Measurements from ENCODE around the gene CSNK2A1. TPM values are rescaled to one million over a fixed set of nuclear protein-coding genes. Genes with fewer than 3 reads are reported as not detected.

The CSNK2A1 gene
- total RNA-seq, 3 donors from 2014 or later: 104 to 127 (median 117) TPM

GRCh38 chr20:576156-576555 is 32.6 kb upstream of the CSNK2A1 start:
- Histone ChIP-seq H3K4me3 (no peak overlapping the region), H3K36me3 (ENCODE audit: low read depth) (no peaks in the 10 kb centered on the region), H3K4me1 (ENCODE audit: low read depth) (peaks cover 5% of the 10 kb centered on the region), H3K9me3 (no peaks in the 10 kb centered on the region)
- TF ChIP-seq CTCF (IDR thresholded peaks at IDR 0.05): no peak
- no peak for ATAC-seq
- DNase-seq: no peak
- intact Hi-C loops (cut with DNase I, micrococcal nuclease): no loop called here

- no peaks in the 10 kb centered on the region for H3K9me3 ChIP-seq
- no peak overlapping the region for H3K4me3 ChIP-seq
- intact Hi-C loops (cut with DNase I, micrococcal nuclease): no loop called here
- H3K36me3 ChIP-seq (ENCODE audit: low read depth): no peaks in the 10 kb centered on the region
- peaks cover 5% of the 10 kb centered on the region for H3K4me1 ChIP-seq (ENCODE audit: low read depth)
- ATAC-seq (no peak), DNase-seq (no peak)
- TF ChIP-seq CTCF (IDR thresholded peaks at IDR 0.05): no peak
Measured at GRCh38 chr20:575230-575629, 31.6 kb upstream of the CSNK2A1 start.

- no peaks in the 10 kb centered on the region for H3K36me3 ChIP-seq (ENCODE audit: low read depth)
- ATAC-seq: no peak
- no peak for TF ChIP-seq CTCF (IDR thresholded peaks at IDR 0.05)
- no peak overlapping the region for H3K4me3 ChIP-seq
- intact Hi-C loops (cut with DNase I, micrococcal nuclease): no loop called here
- H3K4me1 ChIP-seq (ENCODE audit: low read depth): peaks cover 5% of the 10 kb centered on the region
- no peaks in the 10 kb centered on the region for H3K9me3 ChIP-seq
- DNase-seq: no peak
Measured at GRCh38 chr20:574297-574942, 30.8 kb upstream of the CSNK2A1 start.

GRCh38 chr20:573414-574296 is 30.1 kb upstream of the CSNK2A1 start:
- intact Hi-C loops (cut with DNase I, micrococcal nuclease): no loop called here
- no peak overlapping the region for H3K4me3 ChIP-seq
- TF ChIP-seq CTCF (IDR thresholded peaks at IDR 0.05): no peak
- H3K4me1 ChIP-seq (ENCODE audit: low read depth): peaks cover 5% of the 10 kb centered on the region
- H3K36me3 ChIP-seq (ENCODE audit: low read depth): no peaks in the 10 kb centered on the region
- ATAC-seq (no peak), DNase-seq (no peak)
- H3K9me3 ChIP-seq: no peaks in the 10 kb centered on the region

- no peak for TF ChIP-seq CTCF (IDR thresholded peaks at IDR 0.05)
Measured at GRCh38 chr20:572727-573126, 29.1 kb upstream of the CSNK2A1 start.

More at GRCh38 chr20:572727-573126, 29.1 kb upstream of the CSNK2A1 start:
- DNase-seq: no peak
- intact Hi-C loops (cut with DNase I, micrococcal nuclease): no loop called here
- H3K4me3 ChIP-seq: no peak overlapping the region
- peaks cover 5% of the 10 kb centered on the region for H3K4me1 ChIP-seq (ENCODE audit: low read depth)
- no peak for ATAC-seq
- no peaks in the 10 kb centered on the region for H3K36me3 ChIP-seq (ENCODE audit: low read depth)
- no peaks in the 10 kb centered on the region for H3K9me3 ChIP-seq
